ENCODE data around the gene KIAA1958. TPM values are rescaled to one million over a fixed set of nuclear protein-coding genes. Genes with fewer than 3 reads are reported as not detected.
"Not testable (repeated sequence)": the region's sequence is repeated elsewhere in the genome, so short reads cannot be mapped to it uniquely, and the experiment has no call there.

Gene KIAA1958
- total RNA-seq, 1 experiment from 2014 or later = 4.2 TPM

DNA sequence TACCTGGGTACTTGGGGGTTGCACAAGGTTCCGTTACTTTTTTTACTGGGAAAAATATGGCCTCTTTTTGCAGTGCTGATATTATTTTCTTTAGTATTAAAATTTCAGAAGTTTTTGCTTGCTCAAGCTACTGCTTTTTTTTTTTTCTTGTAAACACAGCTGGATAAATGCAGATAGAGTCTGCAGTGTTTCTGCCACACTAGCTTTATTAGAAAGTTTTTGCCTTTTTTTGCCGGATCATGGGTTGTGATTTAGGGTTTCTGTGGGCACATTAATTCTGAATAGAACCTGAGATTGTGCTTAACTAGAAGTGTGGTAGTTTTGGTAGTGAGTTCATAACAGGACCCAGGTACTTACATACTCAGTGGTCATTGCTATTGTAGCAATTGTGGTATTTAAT is 19.9 kb downstream of the KIAA1958 start:
- TF ChIP-seq EZH2 (IDR thresholded peaks at IDR 0.05; ENCODE audit: low read length, unreplicated experiment) = no peak
- no peak for TF ChIP-seq EZH2phosphoT487 (IDR thresholded peaks at IDR 0.05; ENCODE audit: borderline replicate concordance, low read length)
- TF ChIP-seq, protein P1, sequence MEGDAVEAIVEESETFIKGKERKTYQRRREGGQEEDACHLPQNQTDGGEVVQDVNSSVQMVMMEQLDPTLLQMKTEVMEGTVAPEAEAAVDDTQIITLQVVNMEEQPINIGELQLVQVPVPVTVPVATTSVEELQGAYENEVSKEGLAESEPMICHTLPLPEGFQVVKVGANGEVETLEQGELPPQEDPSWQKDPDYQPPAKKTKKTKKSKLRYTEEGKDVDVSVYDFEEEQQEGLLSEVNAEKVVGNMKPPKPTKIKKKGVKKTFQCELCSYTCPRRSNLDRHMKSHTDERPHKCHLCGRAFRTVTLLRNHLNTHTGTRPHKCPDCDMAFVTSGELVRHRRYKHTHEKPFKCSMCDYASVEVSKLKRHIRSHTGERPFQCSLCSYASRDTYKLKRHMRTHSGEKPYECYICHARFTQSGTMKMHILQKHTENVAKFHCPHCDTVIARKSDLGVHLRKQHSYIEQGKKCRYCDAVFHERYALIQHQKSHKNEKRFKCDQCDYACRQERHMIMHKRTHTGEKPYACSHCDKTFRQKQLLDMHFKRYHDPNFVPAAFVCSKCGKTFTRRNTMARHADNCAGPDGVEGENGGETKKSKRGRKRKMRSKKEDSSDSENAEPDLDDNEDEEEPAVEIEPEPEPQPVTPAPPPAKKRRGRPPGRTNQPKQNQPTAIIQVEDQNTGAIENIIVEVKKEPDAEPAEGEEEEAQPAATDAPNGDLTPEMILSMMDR (conservative IDR thresholded peaks at IDR 0.05; ENCODE audit: low read depth, low read length) = no peak
- Histone ChIP-seq H3K79me2 (ENCODE audit: low read length) (no peaks in the 10 kb centered on the region), H3K9me3 (ENCODE audit: low read length) (no peaks in the 10 kb centered on the region), H3K9ac (ENCODE audit: low read length) (no peak overlapping the region), H2AFZ (ENCODE audit: low read length) (no peak overlapping the region), H4K20me1 (ENCODE audit: low read length) (no peaks in the 10 kb centered on the region), H3K27me3 (ENCODE audit: low read length) (no peaks in the 10 kb centered on the region), H3K4me2 (ENCODE audit: low read length) (no peak overlapping the region), H3F3A (ENCODE audit: low read length, unreplicated experiment) (no peaks in the 10 kb centered on the region), H3K4me3 (ENCODE audit: low read length) (no peak overlapping the region), H3K27ac (ENCODE audit: low read length) (no peak overlapping the region), H3K36me3 (ENCODE audit: low read depth, low read length) (no peaks in the 10 kb centered on the region), H3K4me1 (ENCODE audit: insufficient read depth, low read length) (peaks cover 12% of the 10 kb centered on the region), H3K9me2 (replicated peaks; ENCODE audit: low read length) (no peaks in the 10 kb centered on the region)
- no peak for ATAC-seq
- intact Hi-C loops (cut with micrococcal nuclease) = no loop called here
- BruUV-seq (replicated peaks) = no TSS peak
- POLR2A ChIA-PET (ENCODE audit: unreplicated experiment) = interaction anchor here (0.6 kb wide), 1 partner anchor 9 kb away, joined by 3 read pairs; no protein-coding TSS in a partner anchor
- CTCF ChIA-PET = no interaction called here
- DNase-seq = no peak

DNA sequence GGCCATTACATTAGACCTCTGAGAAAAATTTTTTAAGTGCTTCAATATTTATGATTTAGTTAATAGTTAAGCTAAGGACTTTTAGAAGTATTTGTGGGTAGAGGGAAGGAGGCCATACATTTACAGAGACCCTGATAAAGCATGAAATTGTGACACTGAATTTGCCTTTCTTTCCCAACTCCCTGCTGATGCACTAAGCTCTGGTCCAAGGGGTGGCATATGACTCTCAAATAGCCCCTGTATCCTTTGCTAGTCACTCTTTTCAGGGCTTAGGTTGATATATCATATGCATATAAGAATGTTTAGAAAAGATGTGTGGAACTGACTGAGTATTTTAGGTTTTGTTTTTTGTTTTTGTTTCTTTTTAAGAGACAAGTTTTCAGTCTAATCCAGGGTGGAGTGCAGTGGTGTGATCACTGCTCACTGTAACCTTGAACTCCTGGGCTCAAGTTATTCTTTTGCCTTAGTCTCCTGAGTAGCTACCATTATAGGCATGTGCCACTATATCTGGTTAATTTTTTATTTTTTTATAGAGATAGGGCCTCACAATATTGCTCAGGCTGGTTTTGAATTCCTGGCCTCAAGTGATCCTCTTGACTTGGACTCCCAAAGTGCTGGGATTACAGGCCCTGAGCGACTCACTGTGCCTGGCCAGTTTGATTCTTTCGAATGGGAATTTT is 20.5 kb downstream of the KIAA1958 start:
- intact Hi-C loops (cut with micrococcal nuclease) = no loop called here
- Histone ChIP-seq H3K79me2 (ENCODE audit: low read length) (no peaks in the 10 kb centered on the region), H3K27ac (ENCODE audit: low read length) (no peak overlapping the region), H3K9ac (ENCODE audit: low read length) (no peak overlapping the region), H3K9me3 (ENCODE audit: low read length) (no peaks in the 10 kb centered on the region), H4K20me1 (ENCODE audit: low read length) (no peaks in the 10 kb centered on the region), H3F3A (ENCODE audit: low read length, unreplicated experiment) (no peaks in the 10 kb centered on the region), H3K9me2 (replicated peaks; ENCODE audit: low read length) (no peaks in the 10 kb centered on the region), H3K27me3 (ENCODE audit: low read length) (no peaks in the 10 kb centered on the region), H3K4me3 (ENCODE audit: low read length) (no peak overlapping the region), H3K4me2 (ENCODE audit: low read length) (no peak overlapping the region), H3K4me1 (ENCODE audit: insufficient read depth, low read length) (peaks cover 7% of the 10 kb centered on the region), H2AFZ (ENCODE audit: low read length) (no peak overlapping the region), H3K36me3 (ENCODE audit: low read depth, low read length) (no peaks in the 10 kb centered on the region)
- TF ChIP-seq EZH2phosphoT487 (IDR thresholded peaks at IDR 0.05; ENCODE audit: borderline replicate concordance, low read length) (no peak), EZH2 (IDR thresholded peaks at IDR 0.05; ENCODE audit: low read length, unreplicated experiment) (no peak)
- TF ChIP-seq, protein P1 (conservative IDR thresholded peaks at IDR 0.05; ENCODE audit: low read depth, low read length) = no peak
- DNase-seq (no peak), ATAC-seq (no peak)
- ChIA-PET POLR2A (ENCODE audit: unreplicated experiment) (no interaction called here), CTCF (no interaction called here)
- no TSS peak for BruUV-seq (replicated peaks)

DNA sequence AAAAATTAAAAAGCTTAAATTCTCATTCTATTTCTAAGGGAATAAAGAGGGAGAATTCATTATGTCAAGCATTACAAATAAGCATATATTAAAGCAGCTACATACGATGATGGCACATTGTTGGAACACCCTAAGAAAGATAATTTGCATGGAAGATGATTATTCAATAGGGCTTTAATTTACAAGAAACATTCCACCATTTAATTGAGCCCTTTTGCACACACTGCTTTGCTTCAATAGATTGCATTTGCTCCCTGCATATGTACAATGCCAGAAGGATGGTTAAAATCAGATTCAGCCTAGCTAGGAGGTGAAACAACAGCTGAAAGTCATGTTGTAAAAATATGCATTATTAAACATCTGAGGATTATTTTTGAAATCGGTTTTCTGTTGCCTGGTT is 21.8 kb downstream of the KIAA1958 start:
- Histone ChIP-seq H3K9me3 (ENCODE audit: low read length) (no peaks in the 10 kb centered on the region), H2AFZ (ENCODE audit: low read length) (no peak overlapping the region), H3F3A (ENCODE audit: low read length, unreplicated experiment) (no peaks in the 10 kb centered on the region), H3K36me3 (ENCODE audit: low read depth, low read length) (no peaks in the 10 kb centered on the region), H3K79me2 (ENCODE audit: low read length) (no peaks in the 10 kb centered on the region), H3K27me3 (ENCODE audit: low read length) (no peaks in the 10 kb centered on the region), H3K9me2 (replicated peaks; ENCODE audit: low read length) (no peaks in the 10 kb centered on the region), H3K4me2 (ENCODE audit: low read length) (no peak overlapping the region), H3K27ac (ENCODE audit: low read length) (no peak overlapping the region), H3K4me1 (ENCODE audit: insufficient read depth, low read length) (no peaks in the 10 kb centered on the region), H4K20me1 (ENCODE audit: low read length) (no peaks in the 10 kb centered on the region), H3K9ac (ENCODE audit: low read length) (no peak overlapping the region), H3K4me3 (ENCODE audit: low read length) (no peak overlapping the region)
- no TSS peak for BruUV-seq (replicated peaks)
- ATAC-seq (no peak), DNase-seq (no peak)
- ChIA-PET CTCF (no interaction called here), POLR2A (ENCODE audit: unreplicated experiment) (no interaction called here)
- intact Hi-C loops (cut with micrococcal nuclease) = no loop called here
- TF ChIP-seq EZH2phosphoT487 (IDR thresholded peaks at IDR 0.05; ENCODE audit: borderline replicate concordance, low read length) = no peak
- TF ChIP-seq, protein P1 (conservative IDR thresholded peaks at IDR 0.05; ENCODE audit: low read depth, low read length) = no peak
- no peak for TF ChIP-seq EZH2 (IDR thresholded peaks at IDR 0.05; ENCODE audit: low read length, unreplicated experiment)

DNA sequence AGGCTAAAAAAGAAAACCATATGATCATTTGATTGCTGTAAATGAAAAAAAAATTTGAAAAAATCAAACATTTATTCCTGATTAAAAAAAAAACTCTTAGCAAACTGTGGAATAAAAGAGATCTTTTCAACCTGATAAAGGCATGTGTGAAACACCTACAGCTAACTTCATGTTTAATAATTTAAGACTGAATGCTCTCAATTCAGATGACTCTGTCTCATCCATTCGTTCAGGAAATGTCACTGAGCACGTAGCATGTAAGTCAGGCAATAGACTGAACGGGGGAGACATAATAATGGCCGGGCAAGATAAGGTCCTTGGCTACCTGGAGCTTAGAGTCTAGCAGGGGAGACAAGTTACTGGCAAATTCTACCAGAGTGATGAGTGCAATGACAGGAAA is 25.8 kb downstream of the KIAA1958 start:
- H2AFZ ChIP-seq (ENCODE audit: low read length); H3K27me3 ChIP-seq (ENCODE audit: low read length); CTCF ChIA-PET; H3K4me3 ChIP-seq (ENCODE audit: low read length); BruUV-seq (replicated peaks); H3K4me1 ChIP-seq (ENCODE audit: insufficient read depth, low read length); H3K27ac ChIP-seq (ENCODE audit: low read length); intact Hi-C loops (cut with micrococcal nuclease); H3K36me3 ChIP-seq (ENCODE audit: low read depth, low read length); H3K79me2 ChIP-seq (ENCODE audit: low read length); H3K4me2 ChIP-seq (ENCODE audit: low read length); H4K20me1 ChIP-seq (ENCODE audit: low read length); DNase-seq; H3K9me3 ChIP-seq (ENCODE audit: low read length); H3K9me2 ChIP-seq (replicated peaks; ENCODE audit: low read length); H3K9ac ChIP-seq (ENCODE audit: low read length); POLR2A ChIA-PET (ENCODE audit: unreplicated experiment); H3F3A ChIP-seq (ENCODE audit: low read length, unreplicated experiment); ATAC-seq: not testable (repeated sequence)
